ENCODE measurements around the gene ANGEL1.

DNA sequence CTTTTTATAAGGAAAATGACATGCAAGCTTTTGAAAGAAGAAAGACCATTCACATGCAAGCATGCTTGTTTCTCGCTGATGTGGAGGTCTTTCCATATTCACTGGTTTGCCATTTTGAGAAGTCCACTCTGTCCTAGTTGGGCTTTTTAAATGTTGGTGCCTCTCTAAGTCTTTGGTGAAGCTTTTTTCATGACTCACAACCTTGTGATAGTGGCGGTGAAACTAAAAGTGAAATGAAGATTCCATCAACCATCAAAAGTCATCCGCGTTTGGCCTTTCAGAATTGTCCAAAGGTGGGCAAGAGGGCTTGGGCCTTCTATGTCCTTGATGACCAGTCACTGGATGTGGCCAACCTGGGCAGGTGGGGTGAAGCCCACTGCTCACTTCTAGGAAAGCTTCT is 17.9 kb upstream of the ANGEL1 start:
- TF ChIP-seq, protein P1, sequence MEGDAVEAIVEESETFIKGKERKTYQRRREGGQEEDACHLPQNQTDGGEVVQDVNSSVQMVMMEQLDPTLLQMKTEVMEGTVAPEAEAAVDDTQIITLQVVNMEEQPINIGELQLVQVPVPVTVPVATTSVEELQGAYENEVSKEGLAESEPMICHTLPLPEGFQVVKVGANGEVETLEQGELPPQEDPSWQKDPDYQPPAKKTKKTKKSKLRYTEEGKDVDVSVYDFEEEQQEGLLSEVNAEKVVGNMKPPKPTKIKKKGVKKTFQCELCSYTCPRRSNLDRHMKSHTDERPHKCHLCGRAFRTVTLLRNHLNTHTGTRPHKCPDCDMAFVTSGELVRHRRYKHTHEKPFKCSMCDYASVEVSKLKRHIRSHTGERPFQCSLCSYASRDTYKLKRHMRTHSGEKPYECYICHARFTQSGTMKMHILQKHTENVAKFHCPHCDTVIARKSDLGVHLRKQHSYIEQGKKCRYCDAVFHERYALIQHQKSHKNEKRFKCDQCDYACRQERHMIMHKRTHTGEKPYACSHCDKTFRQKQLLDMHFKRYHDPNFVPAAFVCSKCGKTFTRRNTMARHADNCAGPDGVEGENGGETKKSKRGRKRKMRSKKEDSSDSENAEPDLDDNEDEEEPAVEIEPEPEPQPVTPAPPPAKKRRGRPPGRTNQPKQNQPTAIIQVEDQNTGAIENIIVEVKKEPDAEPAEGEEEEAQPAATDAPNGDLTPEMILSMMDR (IDR thresholded peaks at IDR 0.05) = no peak
- TF ChIP-seq POLR2A (IDR thresholded peaks at IDR 0.05) = no peak
